HG03432 (cell line): ENCODE data around the gene OR5K4.

Source experiments
- ATAC-seq: cut with Tn5 transposase; IDR thresholded peaks from one replicate; pipeline ENCODE4 v1.9.1; 2021; ENCODE audit warnings: mild to moderate bottlenecking, moderate library complexity; ENCODE audit not compliant: unreplicated experiment

The OR5K4 gene

DNA sequence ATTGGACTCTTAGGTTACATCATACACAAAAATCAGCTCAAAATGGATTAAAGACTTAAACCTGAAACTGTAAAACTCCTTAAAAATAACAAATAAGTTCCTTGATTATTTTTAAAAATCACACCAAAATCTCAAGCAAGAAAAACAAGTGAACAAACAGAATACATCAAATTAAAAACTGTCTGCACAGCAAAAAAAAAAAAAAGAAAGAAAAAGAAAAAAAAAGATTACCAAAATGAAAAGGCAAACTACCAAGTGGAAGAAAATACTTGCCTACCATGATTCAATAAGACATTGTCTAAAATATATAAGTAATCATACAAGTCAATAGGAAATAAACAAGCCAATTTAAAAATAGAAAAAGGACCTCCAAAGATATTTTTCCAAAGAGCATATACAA, 17.5 kb downstream of the OR5K4 start:
- ATAC-seq: no peak

DNA sequence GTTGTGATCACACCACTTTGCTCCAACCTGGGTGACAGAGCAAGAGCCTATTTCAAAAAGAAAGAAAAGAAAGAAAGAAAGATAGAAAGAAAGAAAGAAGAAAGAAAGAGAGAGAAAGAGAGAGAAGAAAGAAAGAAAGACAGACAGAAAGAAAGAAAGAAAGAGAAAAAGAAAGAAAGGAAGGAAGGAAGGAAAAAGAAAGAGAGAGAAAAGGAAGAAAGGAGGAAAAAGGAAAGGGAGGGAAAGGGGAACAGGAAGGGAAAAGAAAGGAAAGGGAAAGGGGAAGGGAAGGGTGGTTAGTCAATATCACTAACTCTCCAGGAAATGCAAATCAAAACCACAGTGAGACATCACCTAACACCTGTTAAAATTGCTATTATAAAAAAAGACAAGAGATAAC, 18.2 kb downstream of the OR5K4 start:
- no peak for ATAC-seq

DNA sequence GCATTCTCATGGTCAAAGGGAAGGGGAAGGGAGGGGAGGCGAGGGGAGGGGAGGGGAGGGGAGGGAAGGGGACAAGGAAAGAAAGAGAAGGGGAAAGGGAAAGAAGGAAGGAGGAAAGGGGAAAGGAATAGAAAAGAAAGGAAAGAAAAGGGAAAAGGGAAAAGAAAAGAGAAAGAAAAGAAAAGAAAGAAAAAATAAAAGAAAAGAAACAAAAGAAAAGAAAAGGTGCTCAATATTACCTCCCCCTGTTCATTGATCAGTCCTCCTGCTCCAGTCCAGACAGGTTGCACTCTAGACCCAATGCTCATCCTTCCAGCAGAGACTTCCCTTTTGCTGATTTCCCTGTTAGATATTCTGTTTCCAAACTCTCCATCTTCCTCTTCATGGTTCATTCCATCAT, 18.8 kb downstream of the OR5K4 start:
- no peak for ATAC-seq

DNA sequence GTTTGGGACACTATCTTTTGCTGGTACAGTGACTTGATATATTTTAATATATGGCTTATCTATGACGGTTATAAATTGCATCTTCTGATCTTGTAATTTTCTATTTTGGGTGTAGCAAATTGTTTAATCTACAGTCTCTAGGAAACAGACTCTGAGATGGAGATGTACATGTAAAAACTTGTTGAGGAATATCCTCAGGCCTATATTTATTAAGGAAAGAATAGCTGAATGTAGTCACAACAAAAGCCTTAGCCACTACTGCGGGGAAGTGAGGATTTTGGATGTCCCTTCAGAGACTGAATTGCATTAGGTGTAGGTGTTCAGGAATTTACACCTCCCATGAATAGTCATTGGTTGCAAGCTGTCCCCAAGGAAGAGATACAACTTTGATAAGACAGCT, 23.0 kb downstream of the OR5K4 start:
- ATAC-seq: no peak

DNA sequence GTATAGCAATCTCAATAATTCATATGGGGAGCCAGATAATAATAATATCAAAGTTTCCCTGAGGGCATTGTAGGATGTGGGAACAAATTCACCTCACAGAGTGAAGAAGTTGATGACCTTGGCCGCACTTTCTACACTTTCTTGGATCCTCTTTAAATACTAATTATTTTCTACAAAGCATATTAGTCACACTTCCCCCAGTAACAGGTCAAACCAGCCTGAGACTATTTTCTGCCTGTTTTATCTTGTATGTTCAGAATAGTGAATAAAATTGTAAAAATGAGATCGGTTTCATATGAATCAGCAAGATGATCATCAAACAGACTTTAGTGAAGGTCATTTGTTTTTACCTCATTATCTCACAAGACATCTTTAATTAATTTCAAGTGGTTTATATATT, 34.5 kb downstream of the OR5K4 start:
- ATAC-seq: no peak

DNA sequence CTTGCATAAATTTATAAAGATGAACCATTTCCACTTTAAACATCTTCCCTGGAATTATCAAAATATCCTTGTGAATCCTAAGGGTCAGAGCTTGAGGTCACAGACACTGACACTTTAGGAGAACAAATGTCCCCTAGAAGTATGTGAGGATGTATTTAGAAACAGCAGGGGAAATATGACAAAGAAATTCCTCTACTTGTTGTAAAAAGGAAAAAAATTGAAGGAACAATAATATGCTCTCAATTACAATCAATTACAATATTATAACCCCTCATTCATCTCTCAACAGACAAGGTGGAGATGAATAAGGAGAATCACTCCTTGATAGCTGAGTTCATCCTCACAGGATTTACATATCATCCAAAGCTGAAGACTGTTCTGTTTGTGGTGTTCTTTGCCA, 36.7 kb downstream of the OR5K4 start, which contains the start of gene OR5K3:
Gene OR5K3 (plus strand): TSS at position 301 of the 400 bp plus-strand sequence. CDS start 0 bp downstream, at position 301.
- ATAC-seq: no peak

DNA sequence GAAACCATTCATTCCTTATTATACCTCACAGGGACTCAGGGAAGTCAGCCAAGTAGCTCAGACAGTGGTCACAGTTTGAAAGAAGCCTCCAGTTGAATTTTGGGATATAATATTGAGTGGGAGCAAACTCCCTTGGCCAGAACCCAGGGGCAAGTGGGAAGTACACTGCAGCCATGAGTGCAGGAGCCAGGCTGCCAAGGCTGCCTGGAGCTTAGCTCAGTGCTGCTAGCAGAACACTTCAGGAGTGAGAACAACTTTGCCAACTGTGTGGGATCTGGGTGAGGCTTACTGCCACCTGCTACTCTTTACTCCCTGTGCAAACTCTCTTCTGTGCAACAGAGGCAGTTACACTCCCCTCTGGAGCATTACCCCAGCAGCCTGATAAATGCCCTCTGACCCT, 41.4 kb downstream of the OR5K4 start:
- no peak for ATAC-seq

DNA sequence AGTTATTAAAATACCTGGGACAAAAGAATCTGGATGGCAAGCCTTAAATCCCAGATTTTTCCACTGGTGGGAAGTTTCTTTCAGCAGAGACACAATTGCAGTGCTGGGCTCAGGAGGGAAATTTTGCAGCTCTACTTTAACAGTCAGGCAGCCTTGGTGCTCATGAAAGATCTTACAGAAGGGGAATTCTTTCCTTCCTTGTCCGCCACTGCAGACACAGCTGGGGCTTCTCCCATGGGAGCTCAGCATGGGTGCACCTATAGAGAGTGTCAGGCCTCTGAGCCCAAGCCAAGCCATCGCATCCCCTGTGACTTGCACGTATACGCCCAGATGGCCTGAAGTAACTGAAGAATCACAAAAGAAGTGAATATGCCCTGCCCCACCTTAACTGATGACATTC, 42.8 kb downstream of the OR5K4 start:
- peak; percentile 63 for ATAC-seq

DNA sequence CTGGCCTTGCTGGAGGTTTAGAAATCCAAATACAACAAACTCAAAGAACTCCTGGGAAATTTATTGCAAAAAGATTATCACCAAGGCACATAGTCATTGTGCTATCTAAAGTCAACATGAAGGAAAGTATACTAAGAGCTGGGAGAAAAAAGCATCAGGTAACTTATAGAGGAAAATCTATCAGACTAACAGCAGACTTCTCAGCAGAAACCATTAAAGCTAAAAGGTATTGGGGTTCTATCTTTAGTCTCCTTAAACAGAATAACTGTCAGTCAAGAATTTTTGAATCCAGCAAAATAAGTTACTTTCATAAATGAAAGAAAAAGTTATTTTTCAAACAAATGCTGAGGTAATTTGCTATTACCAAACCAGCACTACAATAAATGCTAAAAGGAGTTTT, 44.9 kb downstream of the OR5K4 start:
- ATAC-seq: no peak

DNA sequence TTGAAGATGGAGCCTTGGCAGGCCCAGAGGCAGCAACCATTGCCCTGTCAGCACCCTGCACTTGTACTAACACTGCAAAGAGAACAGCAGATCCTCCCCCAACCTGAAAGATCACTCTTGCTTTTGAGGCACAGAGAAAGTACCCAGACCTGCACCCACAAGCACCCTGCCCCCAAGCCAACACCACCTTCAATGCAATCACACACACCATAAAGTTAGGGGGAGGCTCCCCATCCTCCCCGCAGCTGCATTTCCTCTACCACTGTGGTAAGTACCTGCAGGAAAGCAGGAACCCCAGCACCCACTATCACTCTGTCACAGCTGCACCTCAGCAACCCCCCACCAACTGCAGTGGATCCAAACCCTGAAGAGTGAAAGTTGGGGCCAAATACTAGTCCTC, 48.9 kb downstream of the OR5K4 start:
- ATAC-seq: no peak

DNA sequence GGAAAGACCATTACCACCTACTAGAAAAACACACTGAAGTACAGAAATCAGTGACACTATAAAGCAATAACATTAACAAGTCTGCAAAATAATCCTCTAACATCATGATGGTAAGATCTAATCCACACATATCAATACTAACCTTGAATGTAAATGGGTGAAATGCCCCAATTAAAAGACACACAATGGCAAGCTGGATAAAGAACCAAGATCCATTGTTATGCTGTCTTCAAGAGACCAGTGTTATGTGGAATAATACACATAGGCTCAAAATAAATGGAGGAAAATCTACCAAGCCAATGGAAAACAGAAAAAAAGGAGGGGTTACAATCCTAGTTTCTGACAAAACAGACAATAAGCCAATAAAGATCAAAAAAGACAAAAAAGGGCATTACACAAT, 50.4 kb downstream of the OR5K4 start:
- ATAC-seq: no peak
